HEK293T (cell line): ENCODE measurements around the gene IGSF1.

Source experiments
- CTCF ChIA-PET: fragments of 350-600 bp; formaldehyde crosslinking; extraction: SDS; loops from one replicate; lab custom pipeline; 2021; ENCODE audit warnings: antibody characterized with exemption, inconsistent platforms; lab: Yijun Ruan, JAX
- POLR2A ChIA-PET: fragments of 350-600 bp; formaldehyde crosslinking; extraction: SDS; loops from one replicate; lab custom pipeline; 2020; ENCODE audit warnings: antibody characterized with exemption, inconsistent platforms; lab: Yijun Ruan, JAX
- DNase-seq: peaks from one replicate; pipeline ENCODE4 v3.0.0; 2012; ENCODE audit warnings: mixed read lengths; ENCODE audit errors: extremely low spot score
- ARNT ChIP-seq: fragments of 450-650 bp; IDR thresholded peaks from 2 replicates; pipeline ENCODE4 v1.6.1; 2017; ENCODE audit warnings: mild to moderate bottlenecking
- BHLHE40 ChIP-seq: fragments of 450-650 bp; IDR thresholded peaks from 2 replicates; pipeline ENCODE4 v1.6.1; 2016; ENCODE audit warnings: mild to moderate bottlenecking, moderate library complexity, borderline replicate concordance
- CTBP1 ChIP-seq: fragments of 450-650 bp; IDR thresholded peaks from 2 replicates; pipeline ENCODE4 v1.6.1; 2016; ENCODE audit warnings: borderline replicate concordance
- ELF4 ChIP-seq: fragments of 450-650 bp; IDR thresholded peaks from 2 replicates; pipeline ENCODE4 v1.6.1; 2017; ENCODE audit warnings: antibody characterized with exemption
- FOXA1 ChIP-seq: fragments of 450-650 bp; IDR thresholded peaks from 2 replicates; pipeline ENCODE4 v1.6.1; 2016; ENCODE audit warnings: mild to moderate bottlenecking
- FOXK2 ChIP-seq: fragments of 450-650 bp; IDR thresholded peaks from 2 replicates; pipeline ENCODE4 v1.6.1; 2016; ENCODE audit warnings: mild to moderate bottlenecking
- FOXM1 ChIP-seq: fragments of 450-650 bp; IDR thresholded peaks from 2 replicates; pipeline ENCODE4 v1.6.1; 2017; ENCODE audit warnings: mild to moderate bottlenecking, borderline replicate concordance
- HDGF ChIP-seq: fragments of 450-650 bp; IDR thresholded peaks from 2 replicates; pipeline ENCODE4 v1.6.1; 2017; ENCODE audit warnings: antibody characterized with exemption, borderline replicate concordance
- L3MBTL2 ChIP-seq: fragments of 450-650 bp; conservative IDR thresholded peaks from 2 replicates; pipeline ENCODE4 v1.6.1; 2016; ENCODE audit warnings: mild to moderate bottlenecking
- LEF1 ChIP-seq: fragments of 450-650 bp; IDR thresholded peaks from 2 replicates; pipeline ENCODE4 v1.6.1; 2017; ENCODE audit warnings: mild to moderate bottlenecking, borderline replicate concordance
- NFRKB ChIP-seq: fragments of 450-650 bp; IDR thresholded peaks from 2 replicates; pipeline ENCODE4 v1.6.1; 2016; ENCODE audit warnings: mild to moderate bottlenecking, moderate library complexity
- PKNOX1 ChIP-seq: fragments of 450-650 bp; IDR thresholded peaks from 2 replicates; pipeline ENCODE4 v1.6.1; 2016
- SP1 ChIP-seq: fragments of 450-650 bp; IDR thresholded peaks from 2 replicates; pipeline ENCODE4 v1.6.1; 2017
- SUZ12 ChIP-seq: fragments of 450-650 bp; IDR thresholded peaks from 2 replicates; pipeline ENCODE4 v1.6.1; 2016; ENCODE audit warnings: mild to moderate bottlenecking
- TARDBP ChIP-seq: fragments of 450-650 bp; IDR thresholded peaks from 2 replicates; pipeline ENCODE4 v1.6.1; 2016
- ZNF384 ChIP-seq: fragments of 450-650 bp; IDR thresholded peaks from 2 replicates; pipeline ENCODE4 v1.6.1; 2016

Gene IGSF1

GRCh38 chrX:131298846-131299245, 9.7 kb upstream of the IGSF1 start:
- DNase-seq = no peak
- no peak for TF ChIP-seq HDGF
- no peak for TF ChIP-seq SP1
- no peak for TF ChIP-seq FOXA1
- TF ChIP-seq L3MBTL2 = no peak
- TF ChIP-seq BHLHE40 = no peak
- TF ChIP-seq SUZ12 = no peak
- no peak for TF ChIP-seq ZNF384
- no peak for TF ChIP-seq LEF1
- no peak for TF ChIP-seq ELF4
- TF ChIP-seq TARDBP = no peak
- no peak for TF ChIP-seq PKNOX1
- TF ChIP-seq CTBP1 = no peak
- TF ChIP-seq ARNT = no peak
- no peak for TF ChIP-seq FOXK2
- no peak for TF ChIP-seq NFRKB
- POLR2A ChIA-PET = no interaction called here
- CTCF ChIA-PET = no interaction called here

GRCh38 chrX:131298036-131298435, 8.9 kb upstream of the IGSF1 start:
- CTCF ChIA-PET = no interaction called here
- POLR2A ChIA-PET = no interaction called here
- no peak for TF ChIP-seq SP1
- TF ChIP-seq LEF1 = no peak
- TF ChIP-seq PKNOX1 = no peak
- no peak for TF ChIP-seq L3MBTL2
- TF ChIP-seq FOXM1 = no peak
- no peak for TF ChIP-seq ARNT
- no peak for TF ChIP-seq FOXK2
- TF ChIP-seq SUZ12 = no peak
- no peak for TF ChIP-seq BHLHE40
- no peak for TF ChIP-seq FOXA1
- TF ChIP-seq ELF4 = no peak
- TF ChIP-seq CTBP1 = no peak
- no peak for TF ChIP-seq HDGF
- TF ChIP-seq TARDBP = no peak
- TF ChIP-seq ZNF384 = no peak
- no peak for TF ChIP-seq NFRKB

GRCh38 chrX:131289527-131289926, 421 bp upstream of the IGSF1 start:
- TF ChIP-seq CTBP1 = no peak
- no peak for TF ChIP-seq TARDBP
- no peak for TF ChIP-seq ELF4
- TF ChIP-seq ARNT = no peak
- TF ChIP-seq FOXM1 = no peak
- no peak for TF ChIP-seq SP1
- TF ChIP-seq LEF1 = no peak
- TF ChIP-seq ZNF384 = no peak
- no peak for TF ChIP-seq SUZ12
- no peak for TF ChIP-seq L3MBTL2
- TF ChIP-seq PKNOX1 = no peak
- ChIA-PET CTCF (interaction anchor here (0.6 to 1.0 kb wide), 2 partner anchors 75 to 220 kb away, joined by 3 read pairs; no protein-coding TSS in a partner anchor), POLR2A (no interaction called here)
- no peak for DNase-seq

More at GRCh38 chrX:131298036-131298435, 8.9 kb upstream of the IGSF1 start:
- DNase-seq = no peak

GRCh38 chrX:131288188-131288587, 918 bp downstream of the IGSF1 start:
- DNase-seq = no peak
- ChIA-PET POLR2A (no interaction called here), CTCF (no interaction called here)
- TF ChIP-seq ELF4 (no peak), FOXM1 (no peak), SP1 (no peak), CTBP1 (no peak), TARDBP (no peak), HDGF (no peak)

- CTCF ChIA-PET = no interaction called here
- no peak for TF ChIP-seq SP1
- no peak for TF ChIP-seq FOXM1
- TF ChIP-seq FOXA1 = no peak
- TF ChIP-seq ARNT = no peak
- no peak for TF ChIP-seq PKNOX1
- no peak for TF ChIP-seq CTBP1
- no peak for TF ChIP-seq ZNF384
- no peak for TF ChIP-seq LEF1
- no peak for TF ChIP-seq FOXK2
- no peak for TF ChIP-seq L3MBTL2
- TF ChIP-seq TARDBP = no peak
- TF ChIP-seq NFRKB = no peak
- no peak for TF ChIP-seq BHLHE40
- no peak for TF ChIP-seq ELF4
- no peak for TF ChIP-seq HDGF
- DNase-seq = no peak
- POLR2A ChIA-PET = no interaction called here
Measured at GRCh38 chrX:131287560-131288179, 1.4 kb downstream of the IGSF1 start.

- DNase-seq = no peak
- TF ChIP-seq ARNT = no peak
- TF ChIP-seq BHLHE40 = no peak
- no peak for TF ChIP-seq TARDBP
- TF ChIP-seq SP1 = no peak
- no peak for TF ChIP-seq L3MBTL2
- TF ChIP-seq NFRKB = no peak
- TF ChIP-seq FOXM1 = no peak
- TF ChIP-seq PKNOX1 = no peak
- no peak for TF ChIP-seq ZNF384
- no peak for TF ChIP-seq ELF4
- no peak for TF ChIP-seq SUZ12
- TF ChIP-seq LEF1 = no peak
- POLR2A ChIA-PET = interaction anchor here (0.6 kb wide), 1 partner anchor 216 kb away, joined by 4 read pairs; no protein-coding TSS in a partner anchor
- CTCF ChIA-PET = no interaction called here
Measured at GRCh38 chrX:131279617-131280016, 9.5 kb downstream of the IGSF1 start.
